ENCODE measurements around the gene TMEM178B. TPM values are rescaled to one million over a fixed set of nuclear protein-coding genes. Genes with fewer than 3 reads are reported as not detected.

Gene TMEM178B
- polyA plus RNA-seq, 2 of the 4 experiments (the other 2 are of a cell fraction), result 0.88 to 0.93 TPM

GRCh38 chr7:141097430-141097829 lies 23.6 kb downstream of the TMEM178B start (continued):
- TF ChIP-seq NPAS2 (CRISPR knock-in tag; IDR thresholded peaks at IDR 0.05; ENCODE audit: borderline replicate concordance), result no peak

GRCh38 chr7:141102436-141102835 lies 28.6 kb downstream of the TMEM178B start:
- Histone ChIP-seq H3K4me3 (no peak overlapping the region), H3K4me2 (no peak overlapping the region), H3K9me3 (no peaks in the 10 kb centered on the region), H3K4me1 (no peaks in the 10 kb centered on the region), H3K27ac (no peak overlapping the region)
- TF ChIP-seq REST (IDR thresholded peaks at IDR 0.05) (no peak), MYC (IDR thresholded peaks at IDR 0.05; ENCODE audit: borderline replicate concordance, low read length) (no peak), MAZ (IDR thresholded peaks at IDR 0.05; ENCODE audit: borderline replicate concordance, low read depth, low read length) (no peak), EP300 (IDR thresholded peaks at IDR 0.05) (no peak), GATA3 (IDR thresholded peaks at IDR 0.05; ENCODE audit: borderline replicate concordance) (no peak), RAD21 (conservative IDR thresholded peaks at IDR 0.05 in 1 of 2, IDR thresholded peaks at IDR 0.05 in 1 of 2) (no peak), SMC3 (IDR thresholded peaks at IDR 0.05) (no peak), HEYL (CRISPR knock-in tag; IDR thresholded peaks at IDR 0.05) (no peak), HOXB5 (CRISPR knock-in tag; IDR thresholded peaks at IDR 0.05) (no peak), CHD4 (IDR thresholded peaks at IDR 0.05; ENCODE audit: borderline replicate concordance) (no peak), MAFK (IDR thresholded peaks at IDR 0.05; ENCODE audit: partially characterized antibody) (no peak), KDM5A (IDR thresholded peaks at IDR 0.05) (no peak)
- POLR2A ChIA-PET, result no interaction called here
- WGBS (ENCODE audit: missing lambda C conversion rate), result 11% methylated on average over 2 of the region's 2 CpGs
- no peak for ATAC-seq
- CTCF ChIA-PET, result interaction anchor here (0.5 kb wide), 1 partner anchor 1002 kb away, joined by 4 read pairs; no protein-coding TSS in a partner anchor
- no peak for DNase-seq (ENCODE audit: low read depth in 1 of 2, low spot score in 1 of 2)
- FAIRE-seq, result no peak

GRCh38 chr7:141103847-141104429 lies 30.1 kb downstream of the TMEM178B start:
- TF ChIP-seq CHD2 (IDR thresholded peaks at IDR 0.05; ENCODE audit: low read length, partially characterized antibody), result no peak
- TF ChIP-seq CTCF (IDR thresholded peaks at IDR 0.05), result no peak
- no peak for TF ChIP-seq NR3C1 (IDR thresholded peaks at IDR 0.05)
- TF ChIP-seq GATA3 (IDR thresholded peaks at IDR 0.05; ENCODE audit: borderline replicate concordance), result no peak
- no peak for TF ChIP-seq HMGXB4 (CRISPR knock-in tag; IDR thresholded peaks at IDR 0.05; ENCODE audit: borderline replicate concordance)
- no peak for TF ChIP-seq E2F6 (IDR thresholded peaks at IDR 0.05; ENCODE audit: borderline replicate concordance, low read depth)
- TF ChIP-seq CHD4 (IDR thresholded peaks at IDR 0.05; ENCODE audit: borderline replicate concordance), result no peak
- no peak for TF ChIP-seq HOXB13 (CRISPR knock-in tag; IDR thresholded peaks at IDR 0.05; ENCODE audit: low read depth)
- no peak for TF ChIP-seq MAZ (IDR thresholded peaks at IDR 0.05; ENCODE audit: borderline replicate concordance, low read depth, low read length)
- TF ChIP-seq HEYL (CRISPR knock-in tag; IDR thresholded peaks at IDR 0.05), result no peak
- TF ChIP-seq RCOR1 (IDR thresholded peaks at IDR 0.05; ENCODE audit: low read depth, low read length), result no peak
- no peak for TF ChIP-seq HDAC2 (IDR thresholded peaks at IDR 0.05)
- TF ChIP-seq KDM1A (IDR thresholded peaks at IDR 0.05; ENCODE audit: low read depth), result no peak
- no peak for TF ChIP-seq TFCP2L1 (CRISPR knock-in tag; IDR thresholded peaks at IDR 0.05)
- Histone ChIP-seq H3K4me3 (no peak overlapping the region), H3K27ac (no peak overlapping the region), H3K4me2 (no peak overlapping the region), H3K9me3 (no peaks in the 10 kb centered on the region), H3K4me1 (no peaks in the 10 kb centered on the region)
- ChIA-PET POLR2A (no interaction called here), CTCF (no interaction called here)
- WGBS (ENCODE audit: missing lambda C conversion rate), result 6% methylated on average over 3 of the region's 4 CpGs
- FAIRE-seq (no peak), DNase-seq (ENCODE audit: low read depth in 1 of 2, low spot score in 1 of 2) (no peak), ATAC-seq (no peak)

Data from A549 (cell line).